Neural crest cell (in vitro differentiated cells): Measurements from ENCODE around the gene ELOVL5. TPM values are rescaled to one million over a fixed set of nuclear protein-coding genes. Genes with fewer than 3 reads are reported as not detected.
A peak's percentile ranks its signal among the peaks of the same experiment; 100 is the strongest.

Source experiments
- DNase-seq: peaks from one replicate; pipeline ENCODE4 v3.0.0; 2021; ENCODE audit warnings: low read depth, mixed read lengths, low spot score
- H3K27ac Mint-ChIP-seq: one replicate; pipeline ENCODE4 v1.8.0; 2021; ENCODE audit warnings: mild to moderate bottlenecking, mixed read lengths; ENCODE audit not compliant: unreplicated experiment
- H3K27me3 Mint-ChIP-seq: 2 replicates; pipeline ENCODE4 v1.8.0; 2021; ENCODE audit warnings: low read depth, mild to moderate bottlenecking, mixed read lengths
- H3K36me3 Mint-ChIP-seq: 2 replicates; pipeline ENCODE4 v1.8.0; 2021; ENCODE audit warnings: low read depth, mild to moderate bottlenecking, mixed read lengths
- H3K4me1 Mint-ChIP-seq: 2 replicates; pipeline ENCODE4 v1.8.0; 2021; ENCODE audit warnings: mixed read lengths
- H3K4me3 Mint-ChIP-seq: one replicate; pipeline ENCODE4 v1.8.0; 2021; ENCODE audit warnings: mild to moderate bottlenecking, mixed read lengths
- H3K9me3 Mint-ChIP-seq: 2 replicates; pipeline ENCODE4 v1.8.0; 2021; ENCODE audit warnings: mixed read lengths
- total RNA-seq: library from RNA; stranded (reverse); gene quantifications from 2 replicates; pipeline ENCODE4 v1.2.1, GENCODE V29; 2021
- TF ChIP-seq, protein P1 (sequence below): fragments of 200-600 bp; sonication (generic); conservative IDR thresholded peaks from 2 replicates; pipeline ENCODE4 v1.5.0; 2021; ENCODE audit warnings: antibody characterized with exemption, mild to moderate bottlenecking

Gene ELOVL5
- total RNA-seq, 1 donor from 2014 or later, result 152 TPM

DNA sequence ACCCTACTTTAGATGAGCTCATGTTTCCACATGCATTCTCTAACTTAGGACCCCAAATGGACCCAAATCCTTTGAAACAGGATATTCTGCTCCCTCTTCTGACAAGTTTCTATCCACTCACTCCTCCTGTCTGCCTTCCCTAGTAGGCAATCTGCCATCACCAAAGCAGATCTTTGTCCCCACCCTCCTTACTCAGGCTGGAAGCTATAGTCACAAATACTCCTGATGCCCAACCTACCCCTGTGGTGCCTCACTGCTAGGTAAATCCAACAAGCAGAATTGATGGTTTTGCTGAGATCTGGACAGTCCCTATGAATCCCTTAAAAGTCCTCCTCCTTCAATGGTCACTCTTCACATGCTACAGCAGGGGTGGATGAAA, 21.7 kb downstream of the ELOVL5 start:
- no peaks in the 10 kb centered on the region for H3K9me3 Mint-ChIP-seq
- peak overlapping the region; percentile 38 for H3K27ac Mint-ChIP-seq
- no peak overlapping the region for H3K4me3 Mint-ChIP-seq
- TF ChIP-seq, protein P1, sequence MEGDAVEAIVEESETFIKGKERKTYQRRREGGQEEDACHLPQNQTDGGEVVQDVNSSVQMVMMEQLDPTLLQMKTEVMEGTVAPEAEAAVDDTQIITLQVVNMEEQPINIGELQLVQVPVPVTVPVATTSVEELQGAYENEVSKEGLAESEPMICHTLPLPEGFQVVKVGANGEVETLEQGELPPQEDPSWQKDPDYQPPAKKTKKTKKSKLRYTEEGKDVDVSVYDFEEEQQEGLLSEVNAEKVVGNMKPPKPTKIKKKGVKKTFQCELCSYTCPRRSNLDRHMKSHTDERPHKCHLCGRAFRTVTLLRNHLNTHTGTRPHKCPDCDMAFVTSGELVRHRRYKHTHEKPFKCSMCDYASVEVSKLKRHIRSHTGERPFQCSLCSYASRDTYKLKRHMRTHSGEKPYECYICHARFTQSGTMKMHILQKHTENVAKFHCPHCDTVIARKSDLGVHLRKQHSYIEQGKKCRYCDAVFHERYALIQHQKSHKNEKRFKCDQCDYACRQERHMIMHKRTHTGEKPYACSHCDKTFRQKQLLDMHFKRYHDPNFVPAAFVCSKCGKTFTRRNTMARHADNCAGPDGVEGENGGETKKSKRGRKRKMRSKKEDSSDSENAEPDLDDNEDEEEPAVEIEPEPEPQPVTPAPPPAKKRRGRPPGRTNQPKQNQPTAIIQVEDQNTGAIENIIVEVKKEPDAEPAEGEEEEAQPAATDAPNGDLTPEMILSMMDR, result no peak
- H3K36me3 Mint-ChIP-seq, result peaks cover 3% of the 10 kb centered on the region
- no peaks in the 10 kb centered on the region for H3K27me3 Mint-ChIP-seq
- no peak for DNase-seq
- H3K4me1 Mint-ChIP-seq, result peaks cover 43% of the 10 kb centered on the region

DNA sequence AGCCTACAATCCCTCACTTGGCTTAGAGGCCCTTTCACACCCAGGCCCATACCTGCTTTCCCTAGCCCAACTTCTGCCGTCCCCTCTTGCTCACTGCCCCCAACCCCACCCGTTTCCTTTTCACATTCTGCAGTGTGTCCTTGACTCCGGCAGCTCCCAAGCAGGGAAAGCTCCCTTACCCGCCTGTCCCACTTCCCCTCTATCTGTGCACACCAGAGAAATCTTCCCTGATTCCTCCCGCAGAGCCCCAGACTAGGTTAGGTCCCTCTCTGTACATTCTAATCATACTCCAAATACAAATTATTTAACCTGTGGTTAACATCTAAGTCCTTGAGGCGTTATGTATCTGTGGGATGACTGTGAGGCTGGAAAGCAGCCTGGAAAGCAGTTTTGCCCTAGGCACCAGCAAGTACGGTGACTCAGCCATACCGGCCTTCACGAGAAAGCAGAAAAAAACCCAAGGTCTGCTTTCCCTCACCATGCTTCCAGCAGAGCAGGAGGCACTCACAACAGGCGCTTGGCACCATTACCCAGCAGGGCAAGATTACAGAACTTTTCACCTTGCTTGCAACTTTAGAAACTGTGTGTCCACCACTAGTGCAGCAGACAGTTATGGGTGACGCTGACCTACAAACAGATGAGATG, 22.3 kb downstream of the ELOVL5 start:
- no peak overlapping the region for H3K27ac Mint-ChIP-seq
- no peak for DNase-seq
- H3K27me3 Mint-ChIP-seq, result no peaks in the 10 kb centered on the region
- peaks cover 3% of the 10 kb centered on the region for H3K36me3 Mint-ChIP-seq
- no peaks in the 10 kb centered on the region for H3K9me3 Mint-ChIP-seq
- H3K4me1 Mint-ChIP-seq, result peaks cover 47% of the 10 kb centered on the region
- H3K4me3 Mint-ChIP-seq, result no peak overlapping the region
- TF ChIP-seq, protein P1, result no peak

DNA sequence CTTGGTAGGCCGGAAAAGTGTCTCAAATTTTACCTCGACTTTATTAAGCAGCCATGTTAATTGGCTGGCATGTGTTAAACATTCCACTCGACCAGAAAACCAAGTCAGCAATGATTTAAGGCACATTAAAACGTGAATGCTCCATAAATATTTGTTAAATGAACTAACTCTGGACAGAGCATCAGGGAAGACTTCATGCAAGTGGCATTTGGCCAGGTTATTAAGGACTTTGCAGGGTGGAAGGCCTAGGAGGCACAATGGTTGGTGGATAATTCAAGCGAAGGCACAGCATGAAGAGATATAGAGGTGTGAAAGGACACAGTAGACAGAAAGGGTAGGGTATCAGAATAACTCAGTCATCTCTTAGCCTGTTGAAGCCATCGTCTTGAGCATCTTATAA, 23.0 kb downstream of the ELOVL5 start:
- no peak for DNase-seq
- H3K27ac Mint-ChIP-seq, result peak overlapping the region; percentile 25
- no peaks in the 10 kb centered on the region for H3K9me3 Mint-ChIP-seq
- TF ChIP-seq, protein P1, result no peak
- peaks cover 51% of the 10 kb centered on the region for H3K4me1 Mint-ChIP-seq
- H3K27me3 Mint-ChIP-seq, result no peaks in the 10 kb centered on the region
- no peak overlapping the region for H3K4me3 Mint-ChIP-seq
- H3K36me3 Mint-ChIP-seq, result no peaks in the 10 kb centered on the region

DNA sequence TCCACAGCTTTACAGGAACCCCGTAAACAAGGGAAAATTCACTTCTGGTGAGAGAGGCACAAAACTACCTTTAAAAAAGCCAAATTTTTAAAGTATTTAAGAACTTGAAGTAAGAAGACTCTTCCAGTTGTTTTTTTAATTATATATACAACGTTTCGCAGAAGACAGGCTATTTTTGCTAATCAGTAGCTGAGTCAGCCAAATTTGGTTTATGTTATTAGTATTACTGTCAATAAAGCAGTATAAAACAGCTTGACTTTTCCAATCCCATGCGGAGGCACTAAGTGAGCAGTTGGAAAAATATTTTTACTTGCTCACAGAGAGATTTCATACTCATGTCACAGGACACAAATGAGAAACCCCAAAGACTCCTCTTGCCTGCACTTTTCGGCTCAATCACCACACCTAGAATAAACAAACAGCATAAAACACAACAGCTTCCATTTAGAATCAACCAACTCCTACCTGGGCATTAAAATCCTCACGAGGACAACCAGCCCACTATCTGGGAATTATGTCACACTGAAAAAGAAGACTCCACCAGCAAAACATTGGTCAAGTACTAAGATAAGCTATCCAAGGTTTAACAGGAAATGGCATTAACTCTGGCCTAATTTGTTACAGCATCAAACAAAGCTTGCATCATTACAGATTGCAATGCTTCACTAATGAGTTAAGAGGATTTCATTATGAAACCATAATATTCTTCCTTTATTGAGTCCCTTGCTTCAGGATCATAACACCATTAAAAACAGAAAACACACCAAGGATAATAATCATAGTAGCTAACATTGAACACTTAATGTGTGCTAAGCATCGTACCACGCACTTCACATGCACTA, 26.3 kb downstream of the ELOVL5 start:
- Mint-ChIP-seq H3K36me3 (peaks cover 2% of the 10 kb centered on the region), H3K4me3 (no peak overlapping the region), H3K9me3 (no peaks in the 10 kb centered on the region), H3K4me1 (peaks cover 44% of the 10 kb centered on the region), H3K27me3 (no peaks in the 10 kb centered on the region), H3K27ac (no peak overlapping the region)
- no peak for DNase-seq
- TF ChIP-seq, protein P1, result no peak

DNA sequence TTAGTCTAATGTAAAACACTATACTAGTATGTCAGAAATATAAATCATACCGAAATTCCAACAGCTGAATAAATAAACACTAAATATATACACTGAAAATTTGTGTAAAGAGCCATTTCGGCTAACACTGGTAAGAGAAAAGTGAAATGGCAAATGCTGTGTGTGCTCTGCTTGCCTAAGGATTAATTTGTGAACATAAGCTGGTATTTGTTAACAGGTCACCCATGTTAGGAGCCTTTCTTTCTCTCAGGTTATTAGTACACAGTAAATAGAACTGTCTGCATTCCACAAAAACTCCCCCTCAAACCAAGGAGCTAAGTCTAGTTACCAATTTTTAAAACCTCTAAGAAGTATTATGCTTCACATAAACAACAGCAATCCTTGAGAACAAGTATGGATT, 27.0 kb downstream of the ELOVL5 start:
- Mint-ChIP-seq H3K27ac (no peak overlapping the region), H3K4me3 (no peak overlapping the region), H3K9me3 (no peaks in the 10 kb centered on the region), H3K27me3 (no peaks in the 10 kb centered on the region), H3K4me1 (peaks cover 39% of the 10 kb centered on the region), H3K36me3 (peaks cover 2% of the 10 kb centered on the region)
- DNase-seq, result no peak
- TF ChIP-seq, protein P1, result no peak
